WTC11 (cell line): Measurements from ENCODE around the gene PSMD1. TPM values are rescaled to one million over a fixed set of nuclear protein-coding genes. Genes with fewer than 3 reads are reported as not detected.
"Not testable (repeated sequence)": the region's sequence is repeated elsewhere in the genome, so short reads cannot be mapped to it uniquely, and the experiment has no call there.

Experiments used
- ATAC-seq: fragments of 200-7000 bp; cut with Tn5 transposase; 2 replicates; pipeline ENCODE4 v1.10.0; 2021; ENCODE audit warnings: mild to moderate bottlenecking, moderate library complexity
- CTCF ChIA-PET: fragments of 300-600 bp; sonication (Branson Sonifier 250); formaldehyde crosslinking; loops from one replicate; lab custom pipeline; 2021; ENCODE audit warnings: antibody characterized with exemption; lab: Charles Lee
- POLR2A ChIA-PET: fragments of 350-600 bp; sonication (Branson Sonifier 250); formaldehyde crosslinking; loops from one replicate; lab custom pipeline; 2021; ENCODE audit warnings: antibody characterized with exemption; lab: Charles Lee
- DNase-seq: peaks from one replicate; pipeline ENCODE4 v3.0.0; 2021; ENCODE audit warnings: low spot score
- H3K27ac Mint-ChIP-seq: 2 replicates; pipeline ENCODE4 v1.8.0; 2021; ENCODE audit warnings: mixed read lengths
- H3K27me3 Mint-ChIP-seq: 2 replicates; pipeline ENCODE4 v1.8.0; 2021; ENCODE audit warnings: low read depth, mild to moderate bottlenecking, moderate library complexity, mixed read lengths
- H3K36me3 Mint-ChIP-seq: 2 replicates; pipeline ENCODE4 v1.8.0; 2021; ENCODE audit warnings: mixed read lengths
- H3K4me1 Mint-ChIP-seq: 2 replicates; pipeline ENCODE4 v1.8.0; 2022; ENCODE audit warnings: mixed read lengths
- H3K4me3 Mint-ChIP-seq: 2 replicates; pipeline ENCODE4 v1.8.0; 2021; ENCODE audit warnings: mild to moderate bottlenecking, moderate library complexity, mixed read lengths
- H3K9me3 Mint-ChIP-seq: 2 replicates; pipeline ENCODE4 v1.8.0; 2021; ENCODE audit warnings: mixed read lengths
- GABPB1 ChIP-seq: sonication (generic); formaldehyde crosslinking; IDR thresholded peaks from 2 replicates; pipeline ENCODE4 v1.8.1; 2023; ENCODE audit warnings: mild to moderate bottlenecking, missing genetic modification reagents
- GRHL2 ChIP-seq: fragments of 250-450 bp; sonication (Bioruptor Pico); IDR thresholded peaks from 2 replicates; pipeline ENCODE4 v1.8.0; 2022; ENCODE audit warnings: mild to moderate bottlenecking, moderate library complexity; ENCODE audit not compliant: insufficient replicate concordance, severe bottlenecking
- IRF1 ChIP-seq: sonication (generic); formaldehyde crosslinking; IDR thresholded peaks from 2 replicates; pipeline ENCODE4 v1.8.0; 2023; ENCODE audit warnings: missing genetic modification reagents
- MXD4 ChIP-seq: fragments of 250-450 bp; sonication (Bioruptor Pico); IDR thresholded peaks from 2 replicates; pipeline ENCODE4 v1.8.0; 2021; ENCODE audit warnings: mild to moderate bottlenecking, moderate library complexity, borderline replicate concordance
- NR1H2 ChIP-seq: sonication (generic); formaldehyde crosslinking; IDR thresholded peaks from 2 replicates; pipeline ENCODE4 v1.9.0; 2021; ENCODE audit warnings: mild to moderate bottlenecking, moderate library complexity, missing genetic modification reagents
- TEAD1 ChIP-seq: sonication (generic); formaldehyde crosslinking; IDR thresholded peaks from 2 replicates; pipeline ENCODE4 v1.8.0; 2022; ENCODE audit warnings: mild to moderate bottlenecking, missing genetic modification reagents
- ZNF121 ChIP-seq: sonication (generic); formaldehyde crosslinking; IDR thresholded peaks from 2 replicates; pipeline ENCODE4 v1.8.0; 2023; ENCODE audit warnings: missing genetic modification reagents
- ZNF232 ChIP-seq: sonication (generic); formaldehyde crosslinking; IDR thresholded peaks from 2 replicates; pipeline ENCODE4 v1.8.0; 2022; ENCODE audit warnings: mild to moderate bottlenecking, missing genetic modification reagents
- ZNF423 ChIP-seq: fragments of 250-450 bp; sonication (Bioruptor Pico); IDR thresholded peaks from 2 replicates; pipeline ENCODE4 v2.1.2; 2022; ENCODE audit warnings: mild to moderate bottlenecking, moderate library complexity
- total RNA-seq: library from RNA; stranded (reverse); gene quantifications from 3 replicates; pipeline ENCODE4 v1.2.3, GENCODE V29; 2021
- TF ChIP-seq, protein P1 (sequence below): fragments of 250-450 bp; sonication (Bioruptor Pico); conservative IDR thresholded peaks from 2 replicates; pipeline ENCODE4 v1.9.0; 2021; ENCODE audit warnings: mild to moderate bottlenecking
- TF ChIP-seq, protein P2 (sequence below): fragments of 250-450 bp; sonication (Bioruptor Pico); IDR thresholded peaks from 2 replicates; pipeline ENCODE4 v1.9.0; 2021; ENCODE audit warnings: mild to moderate bottlenecking
- TF ChIP-seq, protein P3 (sequence below): sonication (generic); formaldehyde crosslinking; conservative IDR thresholded peaks from 2 replicates; pipeline ENCODE4 v1.8.1; 2022; ENCODE audit warnings: mild to moderate bottlenecking, missing genetic modification reagents
- TF ChIP-seq, protein P4 (sequence below): sonication (generic); formaldehyde crosslinking; IDR thresholded peaks from 2 replicates; pipeline ENCODE4 v1.8.0; 2022; ENCODE audit warnings: missing genetic modification reagents

Gene PSMD1
- total RNA-seq, 1 experiment from 2014 or later = 163 TPM

GRCh38 chr2:231177156-231178025, 120.7 kb downstream of the PSMD1 start (continued):
- TF ChIP-seq, protein P1, sequence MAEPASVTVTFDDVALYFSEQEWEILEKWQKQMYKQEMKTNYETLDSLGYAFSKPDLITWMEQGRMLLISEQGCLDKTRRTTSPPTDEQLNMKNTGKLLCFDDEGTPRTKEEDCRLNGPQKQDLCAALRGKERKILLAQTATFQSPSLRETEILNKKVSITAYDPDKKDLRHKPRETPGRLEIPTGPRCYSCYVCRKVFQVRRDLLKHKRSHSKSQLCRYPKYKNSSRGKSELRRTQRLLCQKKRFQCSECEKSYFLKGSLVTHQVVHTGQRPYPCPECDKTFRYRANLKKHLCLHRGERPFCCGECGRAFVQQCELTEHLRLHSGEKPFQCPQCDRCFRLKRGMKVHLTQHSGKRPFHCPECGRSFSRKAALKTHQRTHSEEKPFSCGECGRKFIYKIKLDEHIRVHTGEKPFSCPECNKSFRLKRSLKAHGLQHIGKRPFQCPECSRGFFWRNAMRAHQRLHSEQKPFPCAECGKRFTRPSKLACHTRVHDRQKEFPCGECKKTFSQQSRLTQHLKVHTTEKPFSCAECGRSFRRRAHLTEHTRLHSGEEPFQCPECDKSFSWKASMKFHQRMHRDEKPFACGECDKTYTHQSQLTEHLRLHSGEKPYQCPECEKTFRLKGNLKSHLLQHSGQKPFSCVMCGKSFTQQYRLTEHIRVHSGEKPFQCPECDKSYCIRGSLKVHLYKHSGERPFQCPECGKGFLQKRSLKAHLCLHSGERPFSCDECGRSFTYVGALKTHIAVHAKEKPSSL = no peak
- no peak for TF ChIP-seq GRHL2 (CRISPR knock-in tag)
- no peak for TF ChIP-seq ZNF121 (CRISPR knock-in tag)
- TF ChIP-seq, protein P2, sequence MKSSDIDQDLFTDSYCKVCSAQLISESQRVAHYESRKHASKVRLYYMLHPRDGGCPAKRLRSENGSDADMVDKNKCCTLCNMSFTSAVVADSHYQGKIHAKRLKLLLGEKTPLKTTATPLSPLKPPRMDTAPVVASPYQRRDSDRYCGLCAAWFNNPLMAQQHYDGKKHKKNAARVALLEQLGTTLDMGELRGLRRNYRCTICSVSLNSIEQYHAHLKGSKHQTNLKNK = no peak

- H3K9me3 Mint-ChIP-seq, POLR2A ChIA-PET, H3K27me3 Mint-ChIP-seq, DNase-seq, ATAC-seq, H3K4me3 Mint-ChIP-seq: not testable (repeated sequence)
- H3K4me1 Mint-ChIP-seq = peaks cover 20% of the 10 kb centered on the region
- CTCF ChIA-PET = interaction anchor here (0.7 to 1.8 kb wide), 2 partner anchors 10 to 245 kb away, joined by 3 to 4 read pairs; no protein-coding TSS in a partner anchor
- H3K27ac Mint-ChIP-seq = peak overlapping the region; percentile 74; the same call in 1 of the 2 replicates
- H3K36me3 Mint-ChIP-seq = peaks cover 11% of the 10 kb centered on the region; the same call in 1 of the 2 replicates
Observed at GRCh38 chr2:231178805-231179204, 122.1 kb downstream of the PSMD1 start.

DNA sequence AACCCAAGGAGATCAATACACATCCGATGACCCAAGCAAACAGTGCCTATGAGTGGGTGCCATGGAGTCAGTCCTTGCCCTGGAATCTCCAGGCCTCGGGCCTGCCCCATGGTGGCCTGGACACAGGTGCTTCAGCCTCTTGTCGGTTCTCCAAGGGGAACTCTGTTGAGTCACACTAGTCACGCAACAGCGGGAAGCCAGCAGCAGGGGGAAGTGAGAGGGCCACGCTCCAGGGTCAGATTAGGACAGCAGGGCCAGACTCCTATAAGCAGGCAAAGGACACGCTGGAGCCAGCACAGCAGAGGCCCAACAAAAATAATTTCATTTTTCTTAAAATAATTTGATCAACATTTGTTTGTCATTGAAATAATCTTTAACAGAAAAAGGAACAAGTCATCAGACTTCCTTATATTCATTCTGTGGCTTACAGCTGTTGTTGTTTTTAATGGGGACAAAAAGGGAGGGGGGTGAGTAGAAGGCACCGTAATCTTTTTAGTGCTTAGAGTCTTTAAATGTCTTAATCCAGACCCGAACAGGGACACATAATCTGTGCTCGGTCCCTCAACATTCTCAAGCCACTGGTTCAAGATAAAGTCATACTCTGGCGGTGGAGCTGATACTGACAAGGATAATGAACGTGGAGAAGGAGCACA, 125.3 kb downstream of the PSMD1 start:
- POLR2A ChIA-PET = interaction anchor here (1.0 kb wide), 1 partner anchor 10 kb away, joined by 3 read pairs; no protein-coding TSS in a partner anchor
- H3K36me3 Mint-ChIP-seq = no peaks in the 10 kb centered on the region
- ATAC-seq = peak; percentile 15; the same call in 1 of the 2 replicates
- H3K27me3 Mint-ChIP-seq = no peaks in the 10 kb centered on the region
- DNase-seq = no peak
- H3K4me3 Mint-ChIP-seq = no peak overlapping the region
- TF ChIP-seq ZNF232 (CRISPR knock-in tag) (no peak), MXD4 (CRISPR knock-in tag) (no peak), TEAD1 (CRISPR knock-in tag) (no peak), IRF1 (CRISPR knock-in tag) (no peak), NR1H2 (CRISPR knock-in tag) (no peak), ZNF423 (0 out of 2 replicates have a peak, but pooled peaks have one; percentile 2), GABPB1 (CRISPR knock-in tag) (0 out of 2 replicates have a peak, but pooled peaks have one; percentile 38)
- TF ChIP-seq, protein P3, sequence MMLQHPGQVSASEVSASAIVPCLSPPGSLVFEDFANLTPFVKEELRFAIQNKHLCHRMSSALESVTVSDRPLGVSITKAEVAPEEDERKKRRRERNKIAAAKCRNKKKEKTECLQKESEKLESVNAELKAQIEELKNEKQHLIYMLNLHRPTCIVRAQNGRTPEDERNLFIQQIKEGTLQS (CRISPR knock-in tag) = no peak
- TF ChIP-seq, protein P4, sequence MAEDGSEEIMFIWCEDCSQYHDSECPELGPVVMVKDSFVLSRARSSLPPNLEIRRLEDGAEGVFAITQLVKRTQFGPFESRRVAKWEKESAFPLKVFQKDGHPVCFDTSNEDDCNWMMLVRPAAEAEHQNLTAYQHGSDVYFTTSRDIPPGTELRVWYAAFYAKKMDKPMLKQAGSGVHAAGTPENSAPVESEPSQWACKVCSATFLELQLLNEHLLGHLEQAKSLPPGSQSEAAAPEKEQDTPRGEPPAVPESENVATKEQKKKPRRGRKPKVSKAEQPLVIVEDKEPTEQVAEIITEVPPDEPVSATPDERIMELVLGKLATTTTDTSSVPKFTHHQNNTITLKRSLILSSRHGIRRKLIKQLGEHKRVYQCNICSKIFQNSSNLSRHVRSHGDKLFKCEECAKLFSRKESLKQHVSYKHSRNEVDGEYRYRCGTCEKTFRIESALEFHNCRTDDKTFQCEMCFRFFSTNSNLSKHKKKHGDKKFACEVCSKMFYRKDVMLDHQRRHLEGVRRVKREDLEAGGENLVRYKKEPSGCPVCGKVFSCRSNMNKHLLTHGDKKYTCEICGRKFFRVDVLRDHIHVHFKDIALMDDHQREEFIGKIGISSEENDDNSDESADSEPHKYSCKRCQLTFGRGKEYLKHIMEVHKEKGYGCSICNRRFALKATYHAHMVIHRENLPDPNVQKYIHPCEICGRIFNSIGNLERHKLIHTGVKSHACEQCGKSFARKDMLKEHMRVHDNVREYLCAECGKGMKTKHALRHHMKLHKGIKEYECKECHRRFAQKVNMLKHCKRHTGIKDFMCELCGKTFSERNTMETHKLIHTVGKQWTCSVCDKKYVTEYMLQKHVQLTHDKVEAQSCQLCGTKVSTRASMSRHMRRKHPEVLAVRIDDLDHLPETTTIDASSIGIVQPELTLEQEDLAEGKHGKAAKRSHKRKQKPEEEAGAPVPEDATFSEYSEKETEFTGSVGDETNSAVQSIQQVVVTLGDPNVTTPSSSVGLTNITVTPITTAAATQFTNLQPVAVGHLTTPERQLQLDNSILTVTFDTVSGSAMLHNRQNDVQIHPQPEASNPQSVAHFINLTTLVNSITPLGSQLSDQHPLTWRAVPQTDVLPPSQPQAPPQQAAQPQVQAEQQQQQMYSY (CRISPR knock-in tag) = no peak
- H3K9me3 Mint-ChIP-seq = 0 out of 2 replicates have a peak, but pooled peaks cover 4% of the 10 kb centered on the region
- CTCF ChIA-PET = interaction anchor here (0.7 to 1.3 kb wide), 3 partner anchors 10 to 129 kb away, joined by 3 to 9 read pairs (median 3); no protein-coding TSS in a partner anchor
- peaks cover 20% of the 10 kb centered on the region for H3K4me1 Mint-ChIP-seq
- H3K27ac Mint-ChIP-seq = no peak overlapping the region
